Activated gamma-delta T cell treated with anti-CD3 and anti-CD28 coated beads, Interleukin-2, amount 50 U/mL, for 16 hours (primary cell): Measurements from ENCODE around the gene RASD2.

Experiments used
- DNase-seq: peaks from one replicate; pipeline ENCODE4 v3.0.0-alpha.2; 2020; ENCODE audit warnings: low read depth

RASD2 gene

DNA sequence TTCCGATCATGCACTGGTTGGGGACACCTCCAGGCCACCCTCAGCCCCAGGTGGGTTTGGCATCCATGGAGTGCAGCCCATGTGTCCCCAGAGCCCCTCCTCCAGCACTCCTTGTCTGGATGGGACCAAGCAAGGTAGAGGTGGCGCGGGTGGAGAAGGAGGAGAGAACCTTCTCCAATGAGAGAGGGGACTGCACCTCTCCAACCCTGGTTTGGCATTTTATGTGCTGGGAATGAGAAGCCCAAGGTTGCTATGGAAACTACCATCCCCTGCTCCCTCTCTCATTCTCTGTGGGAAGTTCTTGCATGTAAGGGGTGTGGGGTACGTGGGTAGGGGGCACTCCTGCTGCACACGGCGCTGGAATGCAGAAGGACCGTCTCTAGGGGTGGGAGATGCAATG is 21.8 kb upstream of the RASD2 start:
- no peak for DNase-seq

DNA sequence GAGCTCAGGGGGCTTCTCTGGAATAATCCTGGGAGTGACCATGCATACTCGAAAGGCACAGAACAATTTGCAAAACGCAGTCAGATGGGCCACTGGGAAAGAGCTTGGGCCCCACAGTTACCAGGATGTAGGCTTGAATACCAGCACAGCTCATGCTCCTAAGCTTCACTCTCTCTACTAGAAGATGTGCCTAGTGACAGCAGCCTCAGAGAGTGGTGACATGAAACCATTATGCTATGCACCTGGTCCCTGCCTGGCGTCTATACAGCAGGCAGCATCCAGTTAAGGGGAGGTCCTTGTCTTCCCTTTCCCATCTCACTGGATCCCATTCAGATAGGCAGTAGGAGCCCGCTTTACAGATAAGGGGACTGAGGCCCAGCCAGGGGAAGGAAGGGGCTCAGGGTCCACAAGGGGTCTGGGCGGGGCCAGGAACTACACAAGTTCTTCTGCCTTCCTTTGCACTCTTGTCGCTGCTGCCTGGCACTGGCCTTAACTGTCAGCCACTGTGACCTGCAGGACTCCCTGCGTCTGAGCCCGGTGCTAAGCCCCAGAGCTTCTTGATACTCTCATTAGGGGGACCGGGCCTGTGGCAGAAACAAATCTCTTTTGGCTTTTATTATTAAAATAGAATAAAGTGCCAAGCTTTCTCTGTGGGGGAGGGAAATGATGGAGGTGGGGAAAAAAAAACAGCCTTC is 21.2 kb upstream of the RASD2 start:
- no peak for DNase-seq

DNA sequence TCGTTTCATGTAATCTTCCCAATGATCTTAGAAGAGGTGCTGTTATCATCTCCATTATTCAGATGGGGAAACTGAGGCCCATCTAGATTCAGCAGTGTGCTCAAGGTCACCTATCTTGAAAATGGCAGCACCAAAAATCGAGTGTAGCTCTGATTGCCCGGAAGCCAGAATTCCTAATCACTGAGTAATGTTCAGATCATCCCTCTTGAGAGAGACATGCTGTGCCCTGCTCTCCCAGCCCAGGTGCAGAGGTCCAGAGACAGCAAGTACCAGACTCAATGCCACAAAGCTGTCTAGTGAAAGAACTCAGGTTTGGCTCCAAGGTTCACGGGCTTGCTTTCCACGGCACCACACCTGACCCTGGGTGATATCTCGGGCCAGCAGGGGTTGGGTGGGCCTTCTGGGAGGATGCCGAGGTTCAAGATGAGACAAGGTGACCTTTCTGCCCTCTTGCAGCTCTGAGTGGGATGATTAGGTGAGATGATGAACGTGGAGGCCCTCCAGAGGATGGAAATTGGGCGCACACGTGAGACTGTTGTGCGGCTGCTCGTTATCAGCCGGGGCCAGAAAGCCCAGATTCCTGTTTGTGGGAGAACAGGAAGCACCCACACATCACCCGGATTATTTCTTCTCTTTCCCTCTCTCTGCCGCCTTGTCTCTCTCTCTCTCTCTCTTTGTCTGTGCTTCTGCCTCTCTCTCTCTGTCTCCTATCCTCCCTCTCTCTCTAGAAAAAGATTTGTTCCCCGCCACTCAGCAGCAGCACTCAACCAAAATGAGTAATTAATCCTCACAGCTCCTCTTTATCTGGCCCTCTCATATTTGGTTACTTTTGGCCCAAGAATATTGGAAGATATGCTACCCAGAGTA is 19.0 kb upstream of the RASD2 start:
- no peak for DNase-seq

DNA sequence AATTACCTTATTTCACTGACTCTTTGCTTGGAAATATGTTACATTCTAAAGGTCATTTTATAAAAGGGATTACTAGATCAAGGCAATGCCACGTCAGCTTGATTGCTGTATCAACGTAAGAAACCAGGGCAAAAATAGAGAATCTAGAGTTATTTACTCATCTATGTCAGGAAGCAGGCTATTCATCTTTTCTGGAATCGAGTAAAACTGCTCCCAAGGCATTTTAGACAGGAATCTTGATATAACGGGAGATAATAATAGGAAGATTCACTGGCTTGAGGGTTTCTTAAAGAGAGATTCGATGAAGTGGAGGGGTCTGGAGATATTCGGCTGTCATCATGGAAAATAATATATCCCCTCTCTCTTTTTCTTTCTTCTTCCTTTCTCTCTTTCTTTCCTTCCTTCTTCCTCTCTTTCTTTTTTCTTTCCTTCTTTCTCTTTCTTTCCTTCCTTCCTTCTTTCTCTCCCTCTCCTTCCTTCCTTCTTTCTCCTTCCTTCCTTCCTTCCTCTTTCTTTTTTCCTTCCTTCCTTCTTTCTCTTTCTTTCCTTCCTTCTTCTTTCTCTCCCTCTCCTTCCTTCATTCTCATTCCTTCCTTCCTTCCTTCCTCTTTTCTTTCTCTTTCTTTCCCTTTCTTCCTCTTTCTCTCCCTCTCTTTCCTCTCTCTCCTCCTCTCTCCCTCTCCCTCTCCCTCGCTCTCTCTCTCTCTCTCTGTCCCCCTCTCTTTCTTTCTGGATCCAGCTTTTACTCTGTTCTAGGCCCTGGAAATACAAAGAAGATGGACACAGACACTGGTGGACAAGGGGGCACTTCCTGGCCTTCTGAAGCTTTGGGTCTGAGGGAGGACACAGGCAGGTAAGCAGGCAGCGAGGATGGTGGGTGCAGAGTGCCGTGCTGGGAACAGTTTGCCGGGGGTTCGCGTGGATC is 18.1 kb upstream of the RASD2 start:
- no peak for DNase-seq

DNA sequence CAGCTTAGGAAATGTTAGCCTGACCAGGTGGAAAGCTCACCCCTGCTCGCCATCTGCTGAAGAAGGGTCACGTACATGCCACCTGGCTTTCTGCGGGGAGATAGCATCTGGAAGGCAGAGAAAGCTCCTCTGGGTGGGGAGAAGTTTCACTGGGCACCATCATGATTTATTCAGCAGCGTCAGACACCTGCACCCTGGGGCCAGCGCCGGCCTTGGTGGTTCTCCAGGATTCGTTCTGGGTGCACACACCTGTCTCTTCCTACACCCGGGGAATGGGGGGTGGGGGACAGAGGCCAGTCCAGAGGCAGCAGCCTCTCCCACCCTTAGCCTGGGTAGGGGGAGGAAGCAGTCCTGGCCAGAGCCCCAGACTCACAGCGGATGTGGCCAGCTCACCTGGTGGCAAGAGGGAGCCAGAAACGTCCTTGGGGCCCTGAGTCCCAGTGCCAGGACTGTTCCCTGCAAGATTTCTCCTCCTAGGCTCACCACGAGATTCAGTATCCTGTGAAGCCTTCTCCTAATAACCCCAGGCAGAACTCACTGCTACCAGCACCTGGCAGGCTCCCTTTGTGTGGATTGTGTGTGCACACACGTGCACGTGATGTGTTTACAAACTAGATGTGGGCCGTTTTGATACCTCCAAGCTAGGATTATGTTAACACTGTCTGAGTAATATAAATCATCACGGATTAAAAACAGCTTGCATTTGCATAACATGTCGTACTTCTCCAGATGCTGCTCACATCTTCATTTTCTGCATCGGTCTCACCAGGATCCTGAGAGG is 17.3 kb upstream of the RASD2 start:
- no peak for DNase-seq

DNA sequence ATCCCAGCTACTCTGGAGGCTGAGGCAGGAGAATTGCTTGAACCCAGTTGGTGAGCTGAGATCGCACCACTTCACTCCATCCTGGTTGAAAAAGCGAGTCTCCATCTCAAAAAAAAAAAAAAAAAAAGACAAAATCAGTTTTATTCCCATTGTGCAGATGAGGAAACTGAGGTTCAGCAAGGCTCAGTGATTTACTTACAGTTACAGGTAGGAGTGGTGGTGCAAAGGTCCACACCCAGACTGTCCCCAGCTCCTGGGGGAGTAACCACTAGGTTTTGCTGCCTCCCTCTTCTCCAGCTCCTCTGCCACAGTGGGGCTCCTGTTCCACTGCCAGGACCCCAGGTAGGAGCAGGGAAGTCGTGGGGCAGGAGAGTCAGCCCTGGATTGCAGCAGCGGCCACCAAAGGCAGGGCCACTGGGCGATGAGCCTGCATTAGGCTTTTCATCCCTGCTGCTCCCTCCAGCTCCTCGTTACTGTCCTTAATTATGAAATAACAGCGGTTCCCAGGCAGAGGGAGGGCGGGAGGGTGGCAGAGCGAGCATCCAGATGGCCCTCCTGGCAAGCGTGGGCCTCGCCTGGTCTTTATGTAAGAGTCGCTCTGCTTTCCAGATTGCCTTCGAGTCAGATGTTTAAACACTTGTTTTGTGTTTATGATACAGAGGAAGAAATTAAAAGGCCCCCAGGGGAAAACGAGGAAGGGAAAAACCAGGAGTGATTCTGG is 15.5 kb upstream of the RASD2 start:
- no peak for DNase-seq

DNA sequence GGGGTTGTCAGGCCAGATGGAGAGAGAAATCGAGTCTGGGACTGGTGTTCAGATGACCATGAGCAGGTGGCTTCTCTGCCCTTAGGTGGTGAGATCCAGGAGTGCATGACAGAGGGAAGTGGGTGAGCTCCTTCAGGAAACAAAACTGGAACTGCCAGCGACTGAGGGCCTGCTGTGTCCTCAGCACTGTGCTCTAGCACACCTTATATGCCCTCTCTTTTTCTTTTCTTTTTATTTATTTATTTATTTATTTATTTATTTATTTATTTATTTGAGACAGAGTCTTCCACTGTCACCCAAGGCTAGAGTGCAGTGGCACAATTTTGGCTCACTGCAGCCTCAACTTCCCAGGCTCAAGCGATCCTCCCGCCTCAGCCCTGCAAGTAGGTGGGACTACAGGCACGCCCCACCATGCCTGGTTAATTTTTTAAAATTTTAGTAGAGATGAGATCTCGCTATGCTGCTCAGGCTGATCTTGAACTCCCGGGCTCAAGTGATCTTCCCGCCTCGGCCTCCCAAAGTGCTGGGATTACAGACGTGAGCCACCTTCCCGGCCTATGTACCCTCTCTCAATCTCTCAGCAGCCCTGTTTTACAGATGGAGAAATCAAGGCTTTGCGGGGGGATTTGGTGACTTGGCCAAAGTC is 14.8 kb upstream of the RASD2 start:
- DNase-seq: no peak

DNA sequence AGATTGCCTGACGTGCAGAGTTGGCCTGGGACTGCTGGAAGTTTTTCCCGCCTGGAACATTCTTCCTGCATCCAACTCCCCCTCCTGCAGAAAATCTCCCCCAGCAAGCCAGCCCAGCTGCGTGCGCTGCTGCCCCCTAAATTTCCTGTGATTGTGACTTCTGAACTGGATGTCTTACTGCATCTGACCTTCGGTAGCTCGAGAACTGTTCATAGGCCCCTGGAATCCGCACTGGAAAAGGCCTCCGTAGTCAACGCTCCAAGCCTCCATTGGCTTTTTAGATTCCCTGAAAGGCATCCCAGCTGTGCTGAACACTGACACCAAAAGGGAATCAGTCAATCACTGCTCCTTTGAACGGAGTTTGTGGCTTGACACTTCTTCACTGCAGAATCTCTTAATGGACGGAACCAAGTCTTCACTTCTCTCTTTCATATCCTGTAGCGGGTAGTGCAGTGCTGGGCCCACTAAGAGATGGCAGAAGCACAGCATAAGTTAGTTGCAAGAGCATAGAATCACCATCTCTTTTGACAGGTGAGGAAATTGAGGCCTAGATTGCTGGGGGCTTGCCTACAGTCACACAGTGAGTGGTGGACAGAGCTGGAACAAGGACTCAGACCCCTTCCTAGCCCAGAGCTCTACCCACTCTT is 14.2 kb upstream of the RASD2 start:
- no peak for DNase-seq

DNA sequence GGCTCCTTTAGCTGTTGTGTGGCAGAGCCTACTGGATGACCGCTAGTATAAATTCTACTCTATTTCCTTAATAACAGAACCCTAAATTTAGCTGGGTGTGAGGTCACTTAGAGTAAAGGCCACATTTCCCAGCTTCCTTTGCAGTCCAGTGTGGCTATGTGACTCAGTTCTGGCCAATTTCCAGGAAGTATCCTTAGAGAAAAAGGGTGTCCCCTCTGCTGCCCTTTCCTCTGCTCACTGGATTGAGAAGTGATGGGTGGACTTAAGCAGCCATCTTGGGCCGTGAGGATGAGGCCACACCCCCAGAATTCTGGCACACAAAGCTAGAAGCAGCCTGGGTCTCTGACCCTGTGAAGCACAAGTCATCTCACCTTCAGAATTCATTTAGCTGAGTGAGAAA is 11.7 kb upstream of the RASD2 start:
- DNase-seq: no peak

DNA sequence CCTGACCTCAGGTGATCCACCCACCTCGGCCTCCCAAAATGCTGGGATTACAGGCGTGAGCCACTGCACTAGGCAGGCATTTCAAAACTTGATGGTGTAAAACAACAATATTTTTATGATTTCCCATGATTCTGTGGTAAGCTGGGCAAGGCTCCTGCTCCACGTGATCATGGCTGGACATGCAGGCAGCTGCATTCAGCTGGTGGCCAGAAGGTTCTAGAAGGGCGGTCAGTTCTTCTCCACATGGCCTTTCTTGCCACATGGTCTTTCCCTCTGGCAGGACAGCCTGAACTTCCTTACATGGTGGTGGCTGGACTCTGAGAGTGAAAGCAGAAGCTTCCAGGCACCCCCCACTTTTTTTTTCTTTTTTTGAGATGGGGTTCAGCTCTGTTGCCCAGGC is 9.9 kb upstream of the RASD2 start:
- no peak for DNase-seq

DNA sequence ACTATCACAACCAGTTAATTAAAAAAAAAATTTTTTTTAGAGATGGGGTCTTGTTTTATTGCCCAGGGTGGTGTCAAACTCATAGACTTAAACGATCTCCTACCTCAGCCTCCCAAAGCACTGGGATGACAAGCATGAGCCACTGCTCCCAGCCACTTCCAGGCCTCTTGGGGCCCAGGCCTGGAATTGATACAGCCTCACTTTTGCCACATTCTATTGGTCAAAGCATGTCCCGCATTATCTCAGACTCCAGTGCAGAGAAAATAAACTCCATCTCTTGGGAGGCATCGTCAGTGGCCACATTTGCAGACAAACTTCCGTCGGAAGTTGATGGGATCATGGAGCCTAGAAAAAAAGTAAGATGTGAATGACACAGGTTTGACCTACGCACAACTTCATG is 9.4 kb upstream of the RASD2 start:
- DNase-seq: no peak

DNA sequence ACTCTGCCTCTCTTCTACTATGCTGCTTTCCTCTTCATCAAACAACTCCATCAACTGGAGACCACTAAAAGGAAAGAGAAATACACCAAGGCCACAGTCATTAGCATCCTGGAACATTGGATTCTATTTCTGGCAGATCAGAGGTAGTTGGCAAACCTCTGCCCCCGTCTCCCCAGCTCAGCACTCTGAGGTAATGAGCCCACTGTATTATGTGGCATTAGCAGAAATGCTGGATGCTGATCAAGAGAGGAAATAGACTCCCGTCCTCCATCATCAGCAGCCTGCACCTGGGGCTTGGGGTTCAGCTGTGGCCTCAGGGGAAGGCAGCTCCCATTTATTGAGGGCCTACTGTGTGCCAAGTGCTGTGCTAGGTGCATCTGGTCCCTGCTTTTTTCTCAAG is 9.0 kb upstream of the RASD2 start:
- DNase-seq: no peak

DNA sequence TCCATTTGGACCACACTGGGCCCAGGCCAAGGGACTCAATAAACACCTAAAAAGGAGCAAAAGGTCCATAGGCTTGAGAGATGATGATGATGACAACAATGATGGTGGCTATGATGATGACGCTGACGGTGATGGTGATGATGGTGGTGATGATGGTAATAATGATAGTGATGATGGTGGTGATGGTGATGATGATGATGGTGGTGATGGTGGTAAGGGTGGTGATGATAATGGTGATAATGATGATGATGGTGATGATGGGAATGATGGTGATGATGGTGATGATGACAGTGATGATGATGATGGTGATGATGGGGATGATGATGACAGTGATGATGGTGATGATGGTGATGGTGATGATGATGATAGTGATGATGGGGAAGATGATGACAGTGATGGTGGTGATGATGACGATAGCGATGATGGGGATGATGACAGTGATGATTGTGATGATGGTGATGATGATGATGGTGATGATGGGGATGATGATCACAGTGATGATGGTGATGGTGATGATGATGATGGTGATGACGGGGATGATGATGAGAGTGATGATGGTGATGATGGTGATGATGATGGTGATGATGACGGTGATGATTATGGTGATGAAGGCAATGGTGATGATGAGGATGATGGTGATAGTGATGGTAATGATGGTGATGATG is 7.1 kb upstream of the RASD2 start:
- DNase-seq: no peak

DNA sequence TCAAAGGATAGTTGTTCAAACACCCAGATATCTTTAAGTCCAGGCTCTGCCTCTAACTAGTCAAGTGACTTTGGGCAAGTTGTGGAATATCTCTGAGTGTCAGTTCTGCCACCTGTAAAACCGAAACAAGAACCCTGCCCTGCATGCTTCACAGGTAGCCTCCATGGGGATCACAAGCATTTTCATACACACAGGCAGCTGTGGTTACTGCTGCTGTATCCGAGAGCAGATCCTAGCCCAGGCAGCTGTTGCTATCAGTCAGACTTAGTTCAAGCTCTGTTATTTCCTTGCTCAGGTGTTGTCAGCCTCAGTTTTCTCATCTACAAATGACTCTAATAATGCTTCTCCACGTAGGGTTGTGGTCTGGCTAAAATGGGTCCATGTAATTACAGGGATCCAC is 6.5 kb upstream of the RASD2 start:
- no peak for DNase-seq

DNA sequence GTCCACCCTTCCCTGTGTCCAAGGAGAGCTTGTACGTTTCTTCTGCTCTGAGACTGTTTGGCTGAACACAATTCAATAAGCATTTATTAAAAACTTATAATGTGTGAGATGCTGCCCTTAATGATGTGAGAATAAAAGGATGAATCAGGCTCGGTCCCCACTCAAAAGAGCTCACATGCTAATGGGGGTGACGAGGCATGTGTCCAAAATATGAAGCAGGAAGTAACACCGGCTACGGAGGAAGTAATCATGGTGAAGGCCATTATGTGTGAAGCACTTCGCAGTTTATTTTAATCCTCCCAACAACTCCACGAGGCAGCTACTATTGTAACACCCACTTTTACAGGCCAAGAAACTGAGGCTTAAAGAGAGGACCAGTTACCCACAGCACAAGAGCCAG is 3.4 kb upstream of the RASD2 start:
- no peak for DNase-seq

DNA sequence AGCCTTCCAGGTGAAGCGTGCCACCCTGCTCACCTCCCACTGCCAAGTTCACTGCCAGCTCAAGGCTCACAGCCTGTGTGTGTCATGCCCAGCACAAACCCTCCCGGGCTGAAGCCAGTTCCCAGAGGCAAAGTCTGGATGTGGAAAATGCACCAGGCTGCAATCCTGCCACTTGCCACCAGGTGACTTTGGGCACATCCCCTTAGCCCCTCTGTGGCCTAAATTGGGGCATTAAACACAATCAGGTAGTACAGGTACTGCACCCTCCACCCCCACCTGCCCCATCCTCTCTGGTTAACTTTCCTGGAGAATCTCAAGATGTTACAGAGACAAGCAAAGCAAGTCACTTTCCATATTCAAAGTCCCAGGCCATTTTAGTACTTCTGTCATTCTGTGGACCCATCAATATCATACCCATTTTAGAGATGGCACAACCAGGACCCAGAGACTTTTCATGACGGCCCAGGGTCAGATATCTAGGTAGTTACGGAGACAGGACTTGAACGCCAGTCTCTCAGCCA is 1.8 kb upstream of the RASD2 start:
- no peak for DNase-seq

DNA sequence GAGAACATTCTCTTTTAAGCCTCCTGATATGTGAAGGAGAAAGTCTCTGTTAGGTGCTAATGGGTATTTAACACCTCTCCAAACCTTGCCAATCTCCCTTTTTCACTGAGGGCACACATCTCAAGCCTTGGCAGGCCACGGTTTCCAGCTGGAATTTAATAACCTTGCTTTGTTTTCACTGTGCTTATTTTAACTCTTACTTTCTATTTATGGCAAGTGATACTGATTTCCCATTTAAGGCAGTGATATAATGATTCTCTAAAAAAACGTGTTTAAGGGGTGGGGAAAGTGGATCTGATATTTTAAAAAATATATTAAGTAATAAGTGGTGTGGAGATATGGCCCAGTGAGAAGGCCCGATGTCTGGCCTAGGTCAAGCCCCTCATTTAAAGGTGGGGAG is 1.1 kb upstream of the RASD2 start:
- DNase-seq: no peak

DNA sequence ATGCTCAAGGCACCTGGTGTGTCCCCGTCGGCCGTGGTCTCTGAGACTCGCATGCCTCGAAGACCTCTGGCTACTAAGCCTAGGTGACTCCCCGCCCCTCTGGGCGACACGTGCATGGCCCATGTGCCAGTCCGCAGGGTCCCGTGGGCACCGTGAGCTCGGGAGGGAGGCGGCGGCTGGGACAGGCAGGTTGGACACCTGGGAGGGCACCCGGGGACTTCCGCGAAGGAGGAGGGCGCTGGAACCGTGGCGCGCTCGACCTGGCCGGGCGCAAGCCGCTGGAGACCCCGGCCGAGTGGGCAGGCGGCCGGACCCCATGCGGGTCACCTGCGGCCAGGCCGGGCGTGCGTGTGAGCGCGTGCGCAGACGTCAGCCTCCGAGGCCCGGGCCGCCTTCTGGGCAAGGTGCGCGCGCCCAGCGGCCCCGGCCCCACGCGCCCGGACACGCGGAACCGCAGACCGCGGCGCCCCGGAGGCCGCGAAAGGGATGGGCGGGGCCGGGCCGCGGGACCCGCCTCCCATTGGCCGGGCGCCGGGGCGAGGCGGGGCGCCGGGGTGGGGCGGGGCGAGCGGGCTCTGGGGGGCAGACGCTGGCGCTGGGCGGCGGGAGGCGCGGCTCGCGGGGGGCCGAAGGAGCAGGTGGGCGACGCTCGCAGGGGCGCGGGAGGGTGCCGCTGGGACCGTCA is 579 bp upstream of the RASD2 start:
- DNase-seq: peak; percentile 53

DNA sequence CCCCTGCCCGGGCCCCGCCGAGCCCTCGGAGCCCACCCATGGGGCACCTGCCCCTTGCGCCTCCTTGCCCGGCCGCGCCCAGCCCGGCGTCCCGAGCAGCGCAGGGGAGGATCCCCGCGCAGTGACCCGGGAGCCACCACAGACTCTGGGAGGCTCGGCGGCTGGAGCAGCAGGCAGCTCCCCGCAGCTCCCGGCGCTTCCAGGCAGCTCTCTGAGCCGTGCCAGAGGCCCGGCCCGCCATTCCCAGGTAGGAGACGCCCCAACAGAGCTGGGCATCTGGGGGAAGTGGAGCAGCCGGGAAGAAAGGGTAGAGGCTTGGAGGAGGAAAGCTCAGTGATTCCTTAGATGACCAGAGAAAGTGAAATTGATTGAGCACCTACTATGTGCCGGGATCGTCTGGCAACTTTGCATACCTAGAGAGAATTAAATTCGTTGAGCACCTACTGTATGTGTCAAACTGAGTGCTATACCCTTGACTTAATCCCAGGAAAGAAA is 670 bp downstream of the RASD2 start:
- DNase-seq: no peak
